Ishikawa (cell line): ENCODE data around the gene AGO1.

Experiments
- CEBPB ChIP-seq: IDR thresholded peaks from 2 replicates; pipeline ENCODE4 v1.6.1; 2012
- CREB1 ChIP-seq: IDR thresholded peaks from 2 replicates; pipeline ENCODE4 v1.6.1; 2012; ENCODE audit warnings: low read depth
- EGR1 ChIP-seq: IDR thresholded peaks from 2 replicates; pipeline ENCODE4 v1.6.1; 2012
- EP300 ChIP-seq: IDR thresholded peaks from 2 replicates; pipeline ENCODE4 v1.6.1; 2012; ENCODE audit warnings: borderline replicate concordance
- FOXM1 ChIP-seq: IDR thresholded peaks from 2 replicates; pipeline ENCODE4 v1.6.1; 2012; ENCODE audit warnings: low read depth, borderline replicate concordance
- NFIC ChIP-seq: IDR thresholded peaks from 2 replicates; pipeline ENCODE4 v1.6.1; 2012
- RAD21 ChIP-seq: IDR thresholded peaks from 2 replicates; pipeline ENCODE4 v1.6.1; 2012; ENCODE audit warnings: low read depth
- TAF1 ChIP-seq: IDR thresholded peaks from 2 replicates; pipeline ENCODE4 v1.6.1; 2012; ENCODE audit warnings: low read depth, mild to moderate bottlenecking
- TCF12 ChIP-seq: IDR thresholded peaks from 2 replicates; pipeline ENCODE4 v1.6.1; 2012; ENCODE audit warnings: low read depth
- TEAD4 ChIP-seq: IDR thresholded peaks from 2 replicates; pipeline ENCODE4 v1.6.1; 2012
- YY1 ChIP-seq: IDR thresholded peaks from 2 replicates; pipeline ENCODE4 v1.6.1; 2012; ENCODE audit warnings: low read depth
- TF ChIP-seq, protein P1 (sequence below): IDR thresholded peaks from 2 replicates; pipeline ENCODE4 v1.6.1; 2012; ENCODE audit warnings: low read depth, mild to moderate bottlenecking
- TF ChIP-seq, protein P2 (sequence below): IDR thresholded peaks from 2 replicates; pipeline ENCODE4 v1.6.1; 2012
- TF ChIP-seq, protein P3 (sequence below): IDR thresholded peaks from 2 replicates; pipeline ENCODE4 v1.6.1; 2012

DNA sequence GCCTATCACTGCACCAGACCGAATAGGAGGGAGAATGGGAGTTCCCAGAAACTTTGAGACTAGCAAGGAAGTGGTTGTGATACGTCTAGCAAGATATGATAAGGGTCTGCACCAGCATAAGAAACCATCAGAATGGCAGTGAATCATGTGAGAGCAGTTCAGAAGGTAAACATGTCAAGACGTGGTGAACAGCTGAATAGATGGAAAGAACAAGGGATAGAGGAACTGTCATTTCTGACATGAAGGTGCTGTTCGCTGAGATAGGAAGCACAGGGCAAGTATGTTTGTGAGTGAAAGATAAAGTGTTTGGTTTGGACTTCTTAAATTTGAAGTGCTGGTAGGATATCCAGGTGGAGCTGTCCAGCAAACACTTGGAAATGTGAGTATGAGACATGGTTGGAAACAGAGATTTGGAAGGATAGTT is 1.1 kb upstream of the AGO1 start:
- TF ChIP-seq RAD21 = no peak
- TF ChIP-seq NFIC = no peak
- TF ChIP-seq, protein P1, sequence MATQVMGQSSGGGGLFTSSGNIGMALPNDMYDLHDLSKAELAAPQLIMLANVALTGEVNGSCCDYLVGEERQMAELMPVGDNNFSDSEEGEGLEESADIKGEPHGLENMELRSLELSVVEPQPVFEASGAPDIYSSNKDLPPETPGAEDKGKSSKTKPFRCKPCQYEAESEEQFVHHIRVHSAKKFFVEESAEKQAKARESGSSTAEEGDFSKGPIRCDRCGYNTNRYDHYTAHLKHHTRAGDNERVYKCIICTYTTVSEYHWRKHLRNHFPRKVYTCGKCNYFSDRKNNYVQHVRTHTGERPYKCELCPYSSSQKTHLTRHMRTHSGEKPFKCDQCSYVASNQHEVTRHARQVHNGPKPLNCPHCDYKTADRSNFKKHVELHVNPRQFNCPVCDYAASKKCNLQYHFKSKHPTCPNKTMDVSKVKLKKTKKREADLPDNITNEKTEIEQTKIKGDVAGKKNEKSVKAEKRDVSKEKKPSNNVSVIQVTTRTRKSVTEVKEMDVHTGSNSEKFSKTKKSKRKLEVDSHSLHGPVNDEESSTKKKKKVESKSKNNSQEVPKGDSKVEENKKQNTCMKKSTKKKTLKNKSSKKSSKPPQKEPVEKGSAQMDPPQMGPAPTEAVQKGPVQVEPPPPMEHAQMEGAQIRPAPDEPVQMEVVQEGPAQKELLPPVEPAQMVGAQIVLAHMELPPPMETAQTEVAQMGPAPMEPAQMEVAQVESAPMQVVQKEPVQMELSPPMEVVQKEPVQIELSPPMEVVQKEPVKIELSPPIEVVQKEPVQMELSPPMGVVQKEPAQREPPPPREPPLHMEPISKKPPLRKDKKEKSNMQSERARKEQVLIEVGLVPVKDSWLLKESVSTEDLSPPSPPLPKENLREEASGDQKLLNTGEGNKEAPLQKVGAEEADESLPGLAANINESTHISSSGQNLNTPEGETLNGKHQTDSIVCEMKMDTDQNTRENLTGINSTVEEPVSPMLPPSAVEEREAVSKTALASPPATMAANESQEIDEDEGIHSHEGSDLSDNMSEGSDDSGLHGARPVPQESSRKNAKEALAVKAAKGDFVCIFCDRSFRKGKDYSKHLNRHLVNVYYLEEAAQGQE = peak; percentile 81
- TF ChIP-seq EP300 = no peak
- no peak for TF ChIP-seq CEBPB
- TF ChIP-seq TAF1 = no peak
- TF ChIP-seq YY1 = no peak
- TF ChIP-seq, protein P2, sequence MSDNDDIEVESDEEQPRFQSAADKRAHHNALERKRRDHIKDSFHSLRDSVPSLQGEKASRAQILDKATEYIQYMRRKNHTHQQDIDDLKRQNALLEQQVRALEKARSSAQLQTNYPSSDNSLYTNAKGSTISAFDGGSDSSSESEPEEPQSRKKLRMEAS = no peak
- no peak for TF ChIP-seq EGR1
- TF ChIP-seq CREB1 = no peak
- no peak for TF ChIP-seq FOXM1
- no peak for TF ChIP-seq TEAD4
- TF ChIP-seq TCF12 = no peak
- TF ChIP-seq, protein P3, sequence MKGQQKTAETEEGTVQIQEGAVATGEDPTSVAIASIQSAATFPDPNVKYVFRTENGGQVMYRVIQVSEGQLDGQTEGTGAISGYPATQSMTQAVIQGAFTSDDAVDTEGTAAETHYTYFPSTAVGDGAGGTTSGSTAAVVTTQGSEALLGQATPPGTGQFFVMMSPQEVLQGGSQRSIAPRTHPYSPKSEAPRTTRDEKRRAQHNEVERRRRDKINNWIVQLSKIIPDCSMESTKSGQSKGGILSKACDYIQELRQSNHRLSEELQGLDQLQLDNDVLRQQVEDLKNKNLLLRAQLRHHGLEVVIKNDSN = no peak
